NCI-H2081 (cell line): ENCODE measurements around the gene STX3.
"Not testable (repeated sequence)": the region's sequence is repeated elsewhere in the genome, so short reads cannot be mapped to it uniquely, and the experiment has no call there.

ENCODE experiments used
- DNase-seq, 2 experiments: peaks; one replicate each; lab custom pipeline; 2025; lab: John Stamatoyannopoulos, UW

Gene STX3

GRCh38 chr11:59842316-59842715 is 87.1 kb downstream of the STX3 start:
- DNase-seq = no peak

DNA sequence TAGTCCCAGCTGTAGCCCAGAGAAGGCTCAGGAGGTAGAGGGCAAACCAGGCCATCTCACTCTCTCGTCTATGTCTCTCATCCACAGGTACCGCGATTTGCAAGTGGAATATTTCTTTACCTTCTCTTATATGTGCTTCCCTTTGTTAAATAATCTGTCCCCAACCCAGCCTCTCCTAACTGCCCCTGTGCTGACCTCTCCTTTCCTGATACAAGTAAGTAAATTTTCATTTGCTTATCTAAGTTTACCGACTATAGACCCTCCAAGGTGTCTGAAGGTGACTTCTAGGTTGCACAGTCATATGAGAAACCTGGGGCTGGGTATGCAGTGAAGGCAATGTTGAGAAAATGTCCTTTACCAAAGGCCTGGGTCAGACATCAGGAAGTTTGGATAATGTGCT is 90.2 kb downstream of the STX3 start, which contains the start of gene CBLIF:
TSS of gene CBLIF (minus strand) at position 101 of the 400 bp plus-strand sequence. CDS start at position 55, 46 bp downstream.
- DNase-seq = no peak

DNA sequence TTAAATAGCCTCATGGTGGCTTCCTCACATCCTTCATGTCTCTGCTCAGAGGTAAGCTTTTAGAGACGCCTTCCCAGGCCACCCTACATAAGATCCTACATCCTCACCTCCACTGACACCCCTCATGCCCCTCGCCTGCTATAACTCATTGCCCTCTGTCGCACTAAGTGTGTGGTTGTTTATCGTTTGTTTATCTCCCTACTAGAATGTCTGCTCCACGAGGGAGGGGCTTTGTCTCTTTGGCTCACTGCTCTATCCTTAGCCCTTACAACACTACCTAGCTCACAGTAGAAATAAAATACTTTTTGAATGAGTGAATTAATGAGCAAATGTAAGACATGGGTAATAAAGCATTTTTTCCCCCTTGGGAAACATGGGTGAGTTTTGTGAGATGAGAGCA is 91.4 kb downstream of the STX3 start:
- DNase-seq = no peak

DNA sequence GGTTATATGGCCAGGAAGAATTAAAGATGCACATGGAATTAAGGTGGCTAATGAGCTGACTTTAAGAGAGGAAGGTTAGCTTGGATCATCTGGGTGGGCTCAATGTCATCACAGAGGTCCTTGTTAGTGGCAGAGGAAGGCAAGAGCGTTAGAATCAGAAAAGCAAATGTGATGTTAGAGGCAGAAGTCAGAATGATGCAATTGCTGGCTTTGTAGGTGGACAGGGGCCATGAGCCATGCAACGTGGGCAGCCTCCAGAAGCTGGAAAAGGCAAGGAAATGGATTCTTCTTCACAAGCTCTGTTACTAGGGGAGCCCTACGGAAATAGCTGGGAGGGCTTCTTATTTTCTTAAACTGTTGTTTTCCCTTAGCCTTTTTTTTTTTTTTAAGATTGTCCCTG is 92.5 kb downstream of the STX3 start:
- no peak for DNase-seq

GRCh38 chr11:59848439-59848838 is 93.3 kb downstream of the STX3 start:
- DNase-seq = not testable (repeated sequence)

DNA sequence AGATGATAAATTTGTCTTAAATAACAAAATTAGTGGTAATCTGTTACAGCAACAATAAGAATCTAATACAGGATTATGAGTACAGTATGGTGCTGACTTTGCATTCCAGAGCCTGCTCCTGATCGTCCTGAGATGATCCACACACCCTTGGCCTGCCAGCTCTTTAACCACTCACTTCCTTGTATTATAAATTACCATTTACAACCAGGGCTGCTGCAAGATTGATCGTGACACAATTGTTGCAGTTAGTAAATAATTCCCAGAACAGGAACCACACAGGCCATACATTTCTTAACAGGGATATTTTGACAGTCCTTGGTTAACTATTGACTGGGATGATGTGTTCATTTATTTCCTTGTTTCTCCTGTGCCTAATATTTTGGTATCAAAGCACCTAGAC is 94.0 kb downstream of the STX3 start:
- DNase-seq = no peak

DNA sequence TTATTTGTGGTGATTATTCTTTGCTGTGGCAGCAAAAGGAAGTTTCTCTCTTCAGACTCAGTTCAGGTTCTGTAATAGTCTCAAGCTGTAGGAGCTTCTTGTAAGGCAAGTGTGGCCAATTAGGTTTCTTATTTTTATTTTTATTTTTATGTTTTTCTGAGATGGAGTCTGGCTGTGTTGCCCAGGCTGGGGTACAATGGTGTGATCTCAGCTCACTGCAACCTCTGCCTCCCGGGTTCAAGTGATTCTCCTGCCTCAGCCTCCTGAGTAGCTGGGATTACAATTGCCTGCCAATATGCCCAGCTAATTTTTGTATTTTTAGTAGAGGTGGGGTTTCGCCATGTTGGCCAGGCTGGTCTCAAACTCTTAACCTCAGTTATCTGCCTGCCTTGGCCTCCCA is 94.4 kb downstream of the STX3 start:
- DNase-seq = not testable (repeated sequence)

DNA sequence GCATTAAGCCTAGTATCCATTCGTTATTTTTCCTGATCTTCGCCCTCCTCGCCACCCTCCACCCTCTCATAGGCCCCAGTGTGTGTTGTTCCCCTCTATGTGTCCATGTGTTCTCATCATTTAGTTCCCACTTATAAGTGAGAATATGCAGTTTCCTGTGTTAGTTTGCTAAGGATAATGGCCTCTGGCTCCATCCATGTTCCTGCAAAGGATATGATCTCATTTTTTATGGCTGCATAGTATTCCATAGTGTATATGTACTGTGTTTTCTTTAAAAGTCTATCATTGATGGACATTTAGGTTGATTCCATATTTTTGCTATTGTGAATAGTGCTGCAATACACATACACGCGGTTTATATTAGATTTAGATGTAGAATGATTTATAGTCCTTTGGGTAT is 96.2 kb downstream of the STX3 start:
- not testable (repeated sequence) for DNase-seq

- no peak for DNase-seq
Measured at GRCh38 chr11:59854871-59855270, 99.7 kb downstream of the STX3 start.
